ENCODE measurements around the gene SIX6. TPM values are rescaled to one million over a fixed set of nuclear protein-coding genes. Genes with fewer than 3 reads are reported as not detected.

Gene SIX6
- total RNA-seq, 1 experiment from 2014 or later = not detected

DNA sequence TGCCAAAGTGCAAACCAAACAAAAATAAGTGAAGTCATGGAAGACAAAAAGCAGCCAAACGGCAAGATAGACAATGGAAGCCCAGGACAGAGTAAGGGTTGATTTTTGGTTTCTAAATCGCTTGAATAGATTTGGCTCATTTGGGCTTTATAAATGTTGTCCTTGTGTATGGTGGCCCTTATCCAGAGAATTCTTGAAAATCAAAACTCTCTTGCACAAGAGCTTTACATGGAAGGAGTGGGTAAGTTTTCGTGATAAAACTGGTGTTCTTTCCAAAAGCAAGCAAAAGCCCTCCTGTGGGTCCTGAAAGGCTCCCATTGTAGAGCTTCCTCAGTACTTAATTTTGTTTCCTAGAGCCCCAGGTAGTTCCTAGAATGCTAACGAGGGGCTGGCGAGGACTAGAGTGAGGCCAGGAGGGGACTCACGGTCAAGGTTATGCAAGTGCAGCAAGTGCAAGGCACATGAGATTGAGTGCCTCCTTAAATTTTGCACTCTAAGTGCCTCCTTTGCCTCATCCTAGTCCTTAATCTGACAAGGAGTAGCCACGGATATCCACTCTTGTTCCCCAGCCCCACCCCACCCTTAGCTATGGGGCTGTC lies 4.1 kb downstream of the SIX6 start:
- DNase-seq (ENCODE audit: extremely low read depth, low read depth) = no peak

DNA sequence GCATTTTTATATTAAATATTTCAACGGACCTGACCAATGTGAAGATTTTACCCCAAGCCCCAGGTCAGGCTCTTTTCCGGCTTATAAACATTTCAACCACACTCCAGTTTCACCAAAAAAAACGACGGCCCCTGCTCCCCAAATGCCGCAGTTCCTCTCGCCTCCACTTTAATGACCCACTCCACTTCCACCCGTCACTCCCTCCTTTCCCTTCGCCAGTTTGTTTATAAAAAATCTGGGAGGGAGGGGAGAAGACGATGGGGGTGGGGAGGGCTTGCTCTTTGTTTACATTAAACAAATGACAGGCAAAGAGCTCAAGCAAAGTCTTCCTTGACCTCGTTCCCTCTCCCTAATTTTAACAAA lies 5.4 kb downstream of the SIX6 start:
- DNase-seq (ENCODE audit: extremely low read depth, low read depth) = no peak

- DNase-seq (ENCODE audit: extremely low read depth, low read depth) = peak; percentile 37
These were observed 6.0 kb downstream of the SIX6 start for GRCh38 chr14:60514741-60515491.

DNA sequence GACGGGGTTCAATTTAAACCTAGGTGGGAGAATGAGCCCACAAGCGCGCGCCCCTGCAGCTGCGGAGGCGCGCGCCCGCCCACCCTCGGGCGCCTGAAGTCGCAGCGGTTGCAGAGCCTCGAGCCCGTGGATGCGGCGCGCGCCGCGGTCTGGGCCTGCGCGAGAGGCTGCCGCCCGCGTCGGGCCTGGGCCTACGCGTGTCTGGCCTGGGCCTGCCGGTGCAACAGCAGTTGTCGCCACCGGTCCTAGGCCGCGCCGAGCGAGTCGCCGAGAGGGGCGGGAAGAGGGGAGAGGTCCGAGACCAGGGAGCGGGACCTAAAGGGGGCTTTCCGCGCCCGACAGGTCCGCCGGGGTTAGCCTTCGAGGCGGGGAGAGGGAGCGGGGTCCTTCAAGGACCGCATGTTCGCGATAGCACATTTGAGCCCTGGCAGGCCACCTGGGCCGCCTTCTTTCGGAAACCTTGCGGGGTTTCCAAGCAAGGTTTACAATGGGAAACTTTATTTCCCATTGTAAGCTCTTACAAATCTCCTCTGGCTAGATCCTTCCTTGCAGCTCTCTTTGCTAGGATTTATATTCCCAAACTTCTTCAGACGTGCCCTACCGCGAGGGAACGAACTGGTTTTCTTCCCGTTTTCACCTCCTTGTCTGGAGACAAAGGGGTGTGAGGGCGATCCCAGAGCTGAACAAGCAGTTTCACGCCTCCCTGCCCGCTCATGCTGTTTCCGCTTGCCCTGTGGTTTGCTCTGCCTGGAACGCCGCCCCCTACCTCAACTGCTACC lies 6.8 kb downstream of the SIX6 start:
- DNase-seq (ENCODE audit: extremely low read depth, low read depth) = no peak

DNA sequence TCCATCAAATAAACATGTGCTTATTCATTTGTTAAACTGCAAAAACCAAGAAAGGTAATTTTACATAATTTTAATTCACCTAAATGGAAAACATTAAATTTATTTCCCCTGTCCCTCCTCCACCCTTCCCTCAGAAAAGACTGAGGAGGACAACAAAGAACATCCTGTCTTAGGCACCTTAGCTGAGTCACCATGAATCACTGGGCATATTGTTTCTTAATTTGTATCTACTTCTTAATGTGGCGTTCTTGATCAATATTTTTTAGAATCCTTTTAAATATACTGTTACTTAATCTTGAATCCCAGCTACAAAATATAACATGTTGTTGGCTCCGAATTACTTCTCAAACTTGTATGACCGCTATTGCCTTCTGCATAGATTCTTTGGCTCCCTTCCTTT lies 23.5 kb downstream of the SIX6 start:
- DNase-seq (ENCODE audit: extremely low read depth, low read depth) = no peak

- no peak for DNase-seq (ENCODE audit: extremely low read depth, low read depth)
These were observed 28.7 kb downstream of the SIX6 start for GRCh38 chr14:60537663-60538062.

DNA sequence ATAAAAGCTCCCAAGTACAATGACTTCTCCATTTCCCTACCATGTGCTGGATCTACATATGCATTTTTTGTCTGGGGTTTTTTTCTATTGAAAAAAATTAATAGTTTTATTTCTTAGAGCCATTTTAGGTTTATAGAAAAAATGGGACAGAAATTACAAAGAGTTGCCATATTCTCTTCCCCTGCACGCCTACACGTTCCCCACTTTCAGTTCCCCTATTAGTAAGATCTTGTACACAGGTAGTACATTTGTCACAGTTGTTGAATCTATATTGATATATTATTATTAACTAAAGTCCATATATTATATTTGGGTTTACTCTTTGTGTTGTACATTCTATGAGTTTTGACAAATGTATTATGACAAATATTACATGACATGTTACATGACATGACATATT lies 35.7 kb downstream of the SIX6 start:
- no peak for DNase-seq (ENCODE audit: extremely low read depth, low read depth)

DNA sequence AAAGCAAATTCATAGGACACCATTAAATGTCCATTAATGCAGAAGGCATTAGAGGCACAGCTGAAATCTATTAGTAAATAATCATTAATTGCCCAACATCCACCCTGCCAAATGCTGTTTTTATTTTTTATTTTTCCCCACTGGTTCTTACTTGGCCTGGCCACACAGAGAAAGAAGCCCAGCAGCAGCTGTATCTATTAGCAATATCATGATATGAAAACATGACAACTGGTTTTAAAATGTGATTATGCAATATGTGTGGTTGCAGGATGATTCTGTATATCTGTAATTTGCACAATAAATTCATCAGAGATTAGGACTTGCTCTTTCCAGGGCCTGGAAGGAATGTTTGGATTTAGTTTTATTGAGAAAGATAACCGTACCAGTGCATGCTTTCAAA lies 44.9 kb downstream of the SIX6 start:
- DNase-seq (ENCODE audit: extremely low read depth, low read depth) = no peak

DNA sequence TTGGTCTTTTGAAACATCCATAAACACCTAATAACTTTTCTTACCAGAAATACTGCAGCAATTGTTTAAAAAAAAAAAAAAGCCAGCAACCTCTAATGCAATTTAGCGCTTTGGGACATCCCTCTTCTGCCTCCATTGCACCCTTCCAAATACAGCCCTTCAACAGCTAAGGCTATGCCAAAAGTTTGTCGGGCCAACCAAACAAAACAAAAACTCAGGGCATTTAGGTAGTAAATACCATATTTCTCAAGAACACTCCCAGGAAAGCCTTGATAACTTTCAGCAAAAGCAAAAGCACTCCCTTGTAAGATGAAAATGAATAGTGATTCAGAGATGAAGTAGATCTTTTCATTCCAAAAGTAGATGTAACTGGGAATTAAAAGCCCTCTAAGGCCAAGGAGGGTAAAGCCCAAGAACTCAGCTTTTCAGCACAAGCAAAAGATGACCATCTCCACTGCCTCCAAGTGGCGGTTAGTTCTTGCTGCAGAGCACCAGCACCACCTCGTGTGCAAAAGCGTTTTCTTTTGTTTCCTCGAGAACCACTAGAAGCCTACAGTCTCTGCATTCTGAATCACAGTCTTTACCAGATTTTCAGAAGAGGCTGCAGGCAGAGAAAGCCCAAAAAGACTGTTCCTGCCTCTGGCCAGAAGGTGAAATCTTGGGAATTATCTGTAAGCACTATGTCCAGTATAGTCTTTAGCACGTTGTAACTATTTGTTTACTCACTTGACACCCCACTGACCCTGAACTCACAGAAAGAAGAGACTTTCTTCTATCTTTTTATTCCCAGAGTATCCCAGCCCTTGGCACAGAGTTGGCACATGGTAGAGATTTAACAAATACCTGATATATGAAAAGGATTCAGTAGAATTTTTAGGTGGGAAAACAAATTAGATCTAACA lies 53.1 kb downstream of the SIX6 start:
- DNase-seq (ENCODE audit: extremely low read depth, low read depth) = peak; percentile 64

Small RNA genes lying within 50 kb of the gene (small RNA-seq; reads per million reads assigned to genes)
- gene AL049874.4 = 0 reads per million in 2 experiments

Other genes with a start within 250 kb of the SIX6 start
- 0.10 and 0.20 TPM in 2 replicates for gene C14orf39, start 23.1 kb upstream of the SIX6 start, total RNA-seq (2014; rRNA removed; shearing (Covaris generic))
- gene SIX1, start 140.3 kb downstream of the SIX6 start, total RNA-seq (2014; rRNA removed; shearing (Covaris generic)) = 8.4 and 9.6 TPM in 2 replicates
- gene SIX4, start 215.2 kb downstream of the SIX6 start, total RNA-seq (2014; rRNA removed; shearing (Covaris generic)) = 10.8 and 11.3 TPM in 2 replicates
- 88.2 and 103 TPM in 2 replicates for gene MNAT1, start 225.6 kb downstream of the SIX6 start, total RNA-seq (2014; rRNA removed; shearing (Covaris generic))

Measured in NCI-H460 (cell line).